RKO (cell line): ENCODE data around the gene KDM4C.

Experiments used
- DNase-seq: peaks from one replicate; pipeline ENCODE4 v3.0.0-alpha.2; 2016; ENCODE audit warnings: low spot score

Gene KDM4C

GRCh38 chr9:7212101-7212500 lies 454.3 kb downstream of the KDM4C start:
- no peak for DNase-seq

- no peak for DNase-seq
Observed at GRCh38 chr9:7216004-7216841, 458.4 kb downstream of the KDM4C start.

- no peak for DNase-seq
Observed at GRCh38 chr9:7223981-7224380, 466.2 kb downstream of the KDM4C start.
